Mucosa of stomach (tissue), 1 donor: ENCODE results near the gene ZNF175.
"Not testable (repeated sequence)": the region's sequence is repeated elsewhere in the genome, so short reads cannot be mapped to it uniquely, and the experiment has no call there.

Experiments
- H3K27me3 ChIP-seq: one replicate; pipeline ENCODE4 v1.7.0; 2013; ENCODE audit warnings: mild to moderate bottlenecking, low read length; ENCODE audit not compliant: control insufficient read depth, insufficient read depth
- H3K36me3 ChIP-seq: one replicate; pipeline ENCODE4 v1.7.0; 2013; ENCODE audit warnings: low read length; ENCODE audit not compliant: control insufficient read depth, insufficient read depth
- H3K4me1 ChIP-seq: one replicate; pipeline ENCODE4 v1.7.0; 2013; ENCODE audit warnings: mild to moderate bottlenecking, low read length; ENCODE audit not compliant: control insufficient read depth, insufficient read depth
- H3K4me3 ChIP-seq: one replicate; pipeline ENCODE4 v1.7.0; 2013; ENCODE audit warnings: low read length
- H3K9ac ChIP-seq: one replicate; pipeline ENCODE4 v1.7.0; 2013; ENCODE audit warnings: mild to moderate bottlenecking, low read length, moderate library complexity
- H3K9me3 ChIP-seq: one replicate; pipeline ENCODE4 v1.7.0; 2013; ENCODE audit warnings: mild to moderate bottlenecking, low read length, moderate library complexity; ENCODE audit not compliant: control insufficient read depth
- donor health status: Pancreatic carcinoma.

Gene ZNF175

DNA sequence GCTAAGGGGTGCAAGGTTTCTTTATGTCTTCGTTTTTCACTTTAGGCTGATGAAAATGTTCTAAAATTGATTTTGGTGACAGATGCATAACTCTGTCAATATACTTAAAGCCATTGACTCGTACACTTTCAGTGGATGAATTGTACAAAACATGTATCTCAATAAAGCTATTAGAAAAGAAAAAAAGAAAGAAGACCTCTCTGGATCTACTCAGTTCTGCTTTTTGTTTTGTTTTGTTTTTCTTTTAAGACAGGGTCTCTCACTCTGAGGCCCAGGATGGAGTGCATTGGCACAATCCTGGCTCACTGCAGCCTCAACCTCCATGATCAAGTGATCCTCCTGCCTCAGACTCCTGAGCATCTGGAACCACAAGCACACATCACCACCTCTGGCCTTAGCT is 55.6 kb downstream of the ZNF175 start:
- Histone ChIP-seq H3K4me3 (no peak overlapping the region), H3K9me3 (no peaks in the 10 kb centered on the region), H3K4me1 (no peaks in the 10 kb centered on the region), H3K9ac (no peak overlapping the region), H3K27me3 (peaks cover 3% of the 10 kb centered on the region), H3K36me3 (no peaks in the 10 kb centered on the region)

GRCh38 chr19:51627491-51628138 is 56.5 kb downstream of the ZNF175 start:
- Histone ChIP-seq H3K27me3 (peaks cover 3% of the 10 kb centered on the region), H3K9ac (no peak overlapping the region), H3K4me3 (no peak overlapping the region), H3K4me1 (no peaks in the 10 kb centered on the region), H3K36me3 (no peaks in the 10 kb centered on the region), H3K9me3 (no peaks in the 10 kb centered on the region)

DNA sequence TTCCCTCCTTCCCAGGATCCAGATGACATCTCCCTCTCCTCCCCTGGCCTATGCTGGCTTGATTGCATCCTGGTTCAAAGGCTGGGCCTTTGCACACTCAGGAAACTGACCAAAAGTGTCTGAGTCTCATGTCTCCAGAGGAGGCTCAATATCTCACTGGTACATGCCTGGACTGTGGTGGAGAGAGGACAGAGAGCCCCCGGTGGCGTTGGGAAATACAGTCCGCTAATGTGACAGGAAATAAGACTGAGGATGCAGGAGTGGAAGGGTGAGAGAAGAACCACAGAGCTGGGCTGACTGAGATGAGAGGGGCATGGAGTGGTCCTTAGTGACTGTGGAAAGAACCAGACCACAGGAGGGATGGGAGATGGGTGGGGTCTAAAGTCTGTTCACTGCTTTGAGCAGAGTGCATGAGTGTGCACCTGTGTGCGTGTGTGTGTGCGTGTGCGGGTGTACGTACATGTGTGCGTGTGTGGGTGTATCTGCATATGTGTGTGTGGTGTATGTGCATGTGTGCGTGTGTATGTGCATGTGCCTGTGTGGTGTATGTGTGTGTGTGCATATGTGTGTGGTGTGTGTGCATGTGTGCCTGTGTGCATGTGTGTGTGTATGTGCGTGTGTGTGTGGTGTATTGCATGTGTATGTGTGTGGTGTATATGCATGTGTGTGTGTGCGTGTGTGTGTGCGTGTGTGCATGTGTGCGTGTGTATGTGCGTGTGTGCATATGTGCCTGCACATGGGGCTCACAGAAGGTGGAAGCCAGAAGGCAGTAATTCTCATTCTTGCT is 57.3 kb downstream of the ZNF175 start:
- H3K27me3 ChIP-seq: peaks cover 3% of the 10 kb centered on the region
- H3K36me3 ChIP-seq: no peaks in the 10 kb centered on the region
- H3K9ac ChIP-seq: no peak overlapping the region
- no peaks in the 10 kb centered on the region for H3K9me3 ChIP-seq
- no peak overlapping the region for H3K4me3 ChIP-seq
- no peaks in the 10 kb centered on the region for H3K4me1 ChIP-seq

GRCh38 chr19:51630315-51630714 is 59.2 kb downstream of the ZNF175 start, which contains the start of gene SIGLEC5:
SIGLEC5 (minus strand) TSS chr19:51630401; CDS start chr19:51630335, 66 bp downstream.
- H3K9me3 ChIP-seq, H3K4me3 ChIP-seq, H3K36me3 ChIP-seq, H3K27me3 ChIP-seq, H3K4me1 ChIP-seq, H3K9ac ChIP-seq: not testable (repeated sequence)

GRCh38 chr19:51632126-51632525 is 61.0 kb downstream of the ZNF175 start:
- H3K36me3 ChIP-seq: no peaks in the 10 kb centered on the region
- H3K27me3 ChIP-seq: peaks cover 3% of the 10 kb centered on the region
- no peak overlapping the region for H3K4me3 ChIP-seq
- H3K9me3 ChIP-seq: no peaks in the 10 kb centered on the region
- H3K9ac ChIP-seq: no peak overlapping the region
- no peaks in the 10 kb centered on the region for H3K4me1 ChIP-seq

DNA sequence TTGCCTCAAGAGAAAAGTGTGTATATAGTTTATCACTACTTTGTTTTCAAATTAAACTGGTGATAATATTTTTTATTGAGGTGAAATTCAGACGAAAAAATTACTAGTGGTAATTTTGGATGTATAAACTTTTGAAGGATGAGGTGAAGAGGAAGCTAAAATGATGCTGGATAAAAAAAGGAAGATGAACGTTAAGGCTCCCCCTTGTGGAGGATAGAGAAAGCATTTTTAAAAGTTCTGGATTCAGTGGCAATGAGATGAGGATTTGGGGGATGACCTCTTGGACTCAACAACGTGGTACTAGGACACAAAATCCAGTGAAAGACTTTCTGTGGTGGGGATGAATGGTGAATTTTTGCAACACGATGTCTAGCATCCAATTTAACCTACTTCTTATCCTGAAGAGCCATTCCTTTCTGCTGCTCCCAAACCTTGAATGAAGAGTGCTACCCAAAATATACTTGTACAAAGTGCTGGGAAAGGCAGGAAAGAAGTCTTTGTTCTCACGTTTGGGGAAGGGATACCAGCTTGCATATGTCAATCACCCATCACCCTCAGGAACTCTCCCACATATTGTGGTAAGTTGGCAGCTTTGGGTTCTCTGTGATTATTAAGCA is 66.4 kb downstream of the ZNF175 start:
- Histone ChIP-seq H3K27me3 (no peaks in the 10 kb centered on the region), H3K4me1 (no peaks in the 10 kb centered on the region)

GRCh38 chr19:51639916-51640315 is 68.8 kb downstream of the ZNF175 start:
- Histone ChIP-seq H3K9ac (no peak overlapping the region), H3K4me3 (no peak overlapping the region), H3K27me3 (no peaks in the 10 kb centered on the region), H3K9me3 (no peaks in the 10 kb centered on the region), H3K4me1 (no peaks in the 10 kb centered on the region), H3K36me3 (no peaks in the 10 kb centered on the region)

More for the DNA sequence above, 66.4 kb downstream of the ZNF175 start:
- H3K36me3 ChIP-seq: no peaks in the 10 kb centered on the region
- H3K4me3 ChIP-seq: no peak overlapping the region
- no peaks in the 10 kb centered on the region for H3K9me3 ChIP-seq
- H3K9ac ChIP-seq: no peak overlapping the region

DNA sequence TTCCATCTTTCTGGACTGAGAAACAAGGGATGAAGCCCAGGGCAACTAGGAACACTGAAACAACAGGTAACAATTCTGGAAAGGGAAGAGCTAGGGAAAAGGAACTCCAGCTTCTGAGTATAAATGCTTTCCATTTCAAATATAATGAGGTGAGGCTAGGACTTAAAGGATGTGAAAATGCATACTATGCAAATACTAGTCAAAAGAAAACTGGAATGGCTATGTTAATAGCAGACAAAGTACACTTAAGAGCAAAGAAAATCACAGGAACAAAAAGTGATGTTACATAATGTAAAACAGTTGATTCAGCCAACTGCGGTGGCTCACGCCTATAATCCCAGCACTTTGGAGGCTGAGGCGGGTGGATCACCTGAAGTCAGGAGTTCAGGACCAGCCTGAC is 69.3 kb downstream of the ZNF175 start:
- H3K4me1 ChIP-seq: no peaks in the 10 kb centered on the region
- no peaks in the 10 kb centered on the region for H3K9me3 ChIP-seq
- H3K27me3 ChIP-seq: no peaks in the 10 kb centered on the region
- no peaks in the 10 kb centered on the region for H3K36me3 ChIP-seq
- no peak overlapping the region for H3K9ac ChIP-seq
- H3K4me3 ChIP-seq: no peak overlapping the region

- Histone ChIP-seq H3K27me3 (no peaks in the 10 kb centered on the region), H3K4me1 (no peaks in the 10 kb centered on the region), H3K4me3 (no peak overlapping the region), H3K9me3 (no peaks in the 10 kb centered on the region), H3K36me3 (no peaks in the 10 kb centered on the region), H3K9ac (no peak overlapping the region)
Measured at GRCh38 chr19:51641648-51642047, 70.6 kb downstream of the ZNF175 start.
